COLO668 (cell line): Measurements from ENCODE around the gene CLASP1.
"Not testable (repeated sequence)": the region's sequence is repeated elsewhere in the genome, so short reads cannot be mapped to it uniquely, and the experiment has no call there.

Experiments
- DNase-seq: peaks from one replicate; lab custom pipeline; 2025; ENCODE audit not compliant: unreplicated experiment; lab: John Stamatoyannopoulos, UW

Gene CLASP1

DNA sequence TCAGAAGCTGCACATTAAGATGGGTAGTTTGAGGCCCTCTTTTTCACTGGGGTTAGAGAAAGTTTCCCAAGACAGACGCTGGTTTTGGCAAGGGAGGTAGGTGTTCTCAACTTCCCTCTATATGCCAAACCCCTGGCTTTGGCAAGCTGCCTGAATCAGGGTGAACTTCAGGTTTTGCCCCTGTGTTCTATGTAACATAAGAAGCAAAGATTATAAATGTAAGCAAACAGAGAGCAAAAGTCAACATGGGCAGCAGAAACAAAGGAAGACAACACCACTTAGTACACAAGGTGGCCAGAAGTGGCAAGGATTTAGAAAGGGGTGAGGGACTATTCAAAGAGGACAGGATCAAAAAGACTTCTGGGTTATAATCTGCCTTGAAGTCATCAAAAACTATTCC lies 293.8 kb downstream of the CLASP1 start:
- DNase-seq = peak; percentile 59

DNA sequence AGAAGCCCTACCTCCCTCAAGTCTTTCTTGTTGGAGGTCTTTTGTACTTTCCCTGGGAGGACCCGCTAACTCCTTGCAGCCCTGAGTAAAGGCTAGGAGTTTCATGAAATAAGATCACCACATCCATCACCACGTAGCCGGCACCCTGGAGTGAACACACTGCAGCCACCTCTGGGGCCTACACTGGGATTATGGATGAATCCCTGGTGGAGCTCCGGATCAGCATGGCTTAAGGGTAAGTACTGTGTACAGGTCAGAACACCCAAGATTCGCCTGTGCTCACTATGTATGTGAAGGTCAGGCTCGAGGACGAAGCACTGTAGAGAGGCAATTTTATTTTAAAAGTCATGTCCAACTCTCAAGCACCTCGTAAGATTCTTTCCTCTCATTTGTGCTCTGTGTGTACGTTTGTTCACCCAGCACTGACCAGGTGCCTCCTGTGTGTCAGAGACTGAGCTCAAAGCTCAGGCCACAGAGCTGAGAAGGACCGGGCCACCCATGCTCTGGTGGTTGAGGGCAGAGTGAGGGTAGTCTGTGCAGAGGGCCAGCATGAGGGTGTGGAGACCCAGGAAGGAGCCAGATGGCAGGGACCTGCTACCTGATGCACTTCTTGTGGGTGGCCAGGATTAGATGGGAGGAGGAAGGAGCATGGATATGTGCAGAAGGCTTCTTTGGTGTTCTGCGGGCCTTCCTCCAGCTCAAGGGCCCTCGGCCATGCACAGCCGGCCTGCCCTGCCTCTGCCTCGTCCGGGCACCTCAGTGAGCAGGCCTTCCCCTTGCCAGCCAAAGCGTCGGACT lies 297.5 kb downstream of the CLASP1 start:
- DNase-seq = no peak

DNA sequence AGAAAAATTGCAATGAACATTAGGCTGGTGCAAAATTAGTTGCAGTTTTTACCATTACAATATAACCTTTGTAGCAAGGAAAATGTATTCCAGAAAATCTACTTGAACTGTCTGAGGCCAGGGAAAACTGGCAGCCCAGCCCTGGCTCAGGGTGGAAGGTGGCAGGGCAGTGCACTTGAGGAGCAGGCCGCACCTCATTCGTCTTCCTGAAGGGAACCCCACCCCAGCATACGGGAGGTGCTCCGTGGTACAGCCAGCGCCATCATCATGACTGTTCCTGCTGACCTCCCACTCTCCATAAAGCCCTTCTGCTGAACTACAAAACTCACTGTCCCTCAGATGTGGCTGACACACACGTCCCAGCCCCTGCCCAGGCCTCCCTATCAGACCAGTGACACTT lies 298.4 kb downstream of the CLASP1 start:
- DNase-seq = no peak

DNA sequence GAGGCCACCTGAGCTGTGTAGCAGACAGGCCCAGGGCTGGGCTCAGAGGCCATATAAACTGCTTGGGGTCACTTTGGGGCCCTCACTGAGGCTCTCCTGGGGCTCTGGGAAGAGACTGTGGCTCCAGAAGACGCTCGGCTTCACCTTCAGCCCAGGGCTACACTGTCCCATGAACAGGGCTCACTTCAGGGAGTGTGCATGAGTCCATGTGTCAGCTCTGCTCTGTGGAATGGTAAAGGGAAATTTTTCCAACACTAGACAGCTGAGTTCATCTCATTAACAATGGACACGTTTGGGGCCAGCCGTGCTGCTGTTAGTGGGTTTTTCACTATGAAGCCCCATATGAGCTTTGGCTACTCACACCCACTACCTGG lies 298.9 kb downstream of the CLASP1 start:
- no peak for DNase-seq

DNA sequence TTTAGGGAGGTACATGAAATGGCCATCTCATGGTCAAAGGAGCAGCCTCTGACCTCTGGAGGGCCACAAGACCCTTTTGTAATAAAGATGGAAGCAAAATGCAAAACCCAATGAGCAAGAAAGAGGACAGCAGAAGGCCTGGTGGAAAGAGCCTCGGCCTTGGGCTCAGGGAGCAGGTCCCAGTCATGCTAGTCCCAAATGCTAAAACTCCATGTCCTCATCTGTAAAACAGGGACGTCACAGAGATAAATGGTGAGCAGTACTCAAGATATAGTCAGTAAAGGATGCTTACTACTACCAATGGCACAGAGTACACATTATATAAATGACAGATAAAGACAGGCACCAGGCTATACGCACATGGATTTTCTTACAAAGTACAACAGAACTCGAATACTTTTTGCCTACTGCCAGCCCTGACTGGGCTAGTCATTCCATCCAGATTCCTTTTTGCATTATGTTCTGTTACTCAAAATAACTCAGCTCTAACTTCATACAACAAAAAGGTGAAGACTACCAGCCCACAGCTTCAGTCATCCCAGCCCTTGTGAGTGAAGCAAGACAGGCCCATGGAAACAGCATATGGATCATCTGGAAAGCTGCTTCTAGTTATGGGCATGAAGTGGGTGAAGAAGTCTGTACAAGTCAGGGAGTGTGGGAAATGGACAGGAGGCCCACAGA lies 299.4 kb downstream of the CLASP1 start:
- DNase-seq = no peak

DNA sequence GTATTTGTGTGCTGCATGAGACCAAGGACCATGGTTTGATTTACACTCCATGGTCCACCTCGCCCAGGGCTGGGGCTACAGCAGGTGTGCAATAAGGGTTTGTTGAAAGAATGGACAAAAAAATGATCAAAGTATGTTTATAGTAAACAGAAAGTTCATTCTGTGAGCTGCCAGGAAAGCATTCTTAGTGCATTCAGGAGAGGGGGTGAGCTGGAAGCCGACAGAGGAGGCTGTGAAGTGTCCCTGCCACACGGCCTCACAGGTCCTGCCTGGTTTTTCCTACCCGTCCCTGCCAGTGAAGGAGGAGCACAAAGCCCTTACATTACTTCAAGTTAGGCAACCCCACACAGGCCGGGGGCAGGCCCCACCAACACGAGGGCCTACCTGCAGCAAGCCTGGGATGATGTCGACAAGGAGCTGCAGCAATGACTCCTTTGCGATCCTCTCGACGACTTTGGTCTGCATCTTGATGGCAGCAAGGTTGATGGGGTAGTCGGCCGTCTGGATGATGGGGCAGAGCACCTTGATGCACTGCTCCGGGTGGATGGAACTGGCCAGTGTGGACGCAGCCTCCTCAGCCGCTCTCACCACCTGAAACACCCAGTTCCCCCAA lies 301.0 kb downstream of the CLASP1 start:
- DNase-seq = no peak

DNA sequence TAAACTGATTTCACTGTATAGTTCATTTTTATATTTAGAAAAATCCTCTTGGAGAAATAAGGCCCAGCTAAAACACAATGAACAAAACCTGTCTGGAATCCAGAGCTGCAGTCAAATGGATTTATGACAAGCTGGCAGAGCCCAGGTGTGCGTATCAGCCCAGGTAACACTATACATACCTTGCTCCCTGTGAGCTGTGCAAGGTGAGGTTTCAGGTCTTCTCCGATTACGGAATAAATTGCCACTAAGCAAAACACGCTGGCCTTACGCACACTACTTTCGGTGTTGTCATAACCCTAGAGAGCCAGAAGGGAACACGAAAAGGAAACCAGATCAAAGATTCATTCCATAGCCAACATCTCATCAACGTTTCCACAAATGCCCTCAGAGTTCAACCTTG lies 302.4 kb downstream of the CLASP1 start:
- DNase-seq = peak; percentile 78

DNA sequence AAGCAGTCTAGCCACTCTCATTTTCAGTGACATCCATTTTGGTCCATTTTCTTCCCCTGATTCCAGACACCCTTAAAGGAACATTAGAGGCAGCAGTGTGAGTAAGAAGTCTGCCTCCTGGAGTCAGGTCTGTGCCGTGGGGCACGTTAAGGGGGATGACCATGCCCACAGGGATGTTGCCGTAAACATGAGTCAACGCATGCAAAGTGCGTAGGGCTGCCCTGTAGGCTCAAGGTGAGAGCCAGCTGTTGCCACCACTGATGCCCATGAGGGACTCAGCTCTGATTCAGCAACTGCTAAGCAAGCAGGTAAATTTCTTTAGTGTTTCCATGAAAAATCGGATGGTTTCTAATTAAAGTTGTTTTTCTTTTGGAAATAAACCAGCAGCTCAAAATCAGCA lies 302.9 kb downstream of the CLASP1 start:
- DNase-seq = peak; percentile 29

DNA sequence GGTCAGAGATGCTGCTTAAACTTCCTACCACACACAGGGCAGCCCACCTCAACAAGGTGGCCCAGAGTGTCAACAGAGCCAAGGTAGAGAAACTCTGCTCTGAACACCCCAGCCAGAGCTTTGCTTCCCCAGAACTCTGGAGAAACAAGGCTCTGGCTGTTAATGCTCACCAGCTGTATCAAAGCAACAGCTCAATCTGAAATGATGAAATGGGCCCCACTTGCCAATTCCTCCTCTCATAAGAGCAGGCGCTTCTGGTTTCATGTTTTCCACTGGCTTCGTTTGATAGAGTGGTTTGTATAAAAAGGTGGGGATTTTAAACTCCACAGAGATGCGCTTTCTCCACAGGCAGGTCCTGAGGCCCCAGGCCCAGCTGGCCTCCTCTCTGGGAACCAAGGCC lies 303.4 kb downstream of the CLASP1 start:
- DNase-seq = no peak

DNA sequence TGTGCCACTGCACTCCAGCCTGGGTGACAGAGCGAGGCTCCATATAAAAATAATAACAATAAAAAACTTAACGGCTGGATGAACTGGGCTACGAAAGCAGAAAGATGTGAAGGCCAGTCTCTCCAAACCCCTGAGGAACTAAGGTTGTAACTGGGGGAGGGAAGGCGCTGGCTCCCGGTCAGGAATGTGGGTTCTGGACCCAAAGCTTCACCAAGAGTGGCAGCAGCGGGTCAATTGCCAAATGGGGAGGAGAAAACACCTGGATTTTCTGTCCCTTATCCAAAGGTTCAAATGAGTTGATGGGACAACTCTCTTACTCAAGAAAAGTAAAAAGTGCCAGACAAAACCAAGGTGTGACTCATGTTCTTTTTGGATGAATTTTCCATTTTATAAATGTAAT lies 304.2 kb downstream of the CLASP1 start:
- no peak for DNase-seq

DNA sequence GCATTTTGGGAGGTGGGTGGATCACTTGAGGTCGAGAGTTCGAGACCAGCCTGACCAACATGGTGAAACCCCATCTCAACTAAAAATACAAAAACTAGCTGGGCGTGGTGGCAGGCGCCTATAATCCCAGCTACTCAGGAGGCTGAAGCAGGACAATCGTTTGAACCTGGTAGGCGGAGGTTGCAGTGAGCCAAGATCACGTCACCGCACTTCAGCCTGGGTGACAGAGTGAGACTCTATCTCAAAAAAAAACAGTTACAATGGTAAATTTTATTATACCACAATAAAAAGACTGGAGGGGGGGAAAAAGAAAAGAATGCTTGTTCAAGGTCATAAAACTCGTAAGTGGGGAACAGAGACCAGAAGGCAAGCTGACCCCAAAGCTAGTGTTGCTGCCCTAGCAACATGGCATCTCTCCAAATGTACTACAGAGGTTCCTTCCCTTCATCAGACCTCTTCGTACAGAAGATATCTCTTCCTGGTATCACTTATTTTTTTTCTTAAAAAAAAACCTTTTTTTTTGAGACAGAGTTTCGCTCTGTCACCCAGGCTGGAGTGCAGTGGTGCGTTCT lies 305.3 kb downstream of the CLASP1 start:
- DNase-seq = not testable (repeated sequence)

DNA sequence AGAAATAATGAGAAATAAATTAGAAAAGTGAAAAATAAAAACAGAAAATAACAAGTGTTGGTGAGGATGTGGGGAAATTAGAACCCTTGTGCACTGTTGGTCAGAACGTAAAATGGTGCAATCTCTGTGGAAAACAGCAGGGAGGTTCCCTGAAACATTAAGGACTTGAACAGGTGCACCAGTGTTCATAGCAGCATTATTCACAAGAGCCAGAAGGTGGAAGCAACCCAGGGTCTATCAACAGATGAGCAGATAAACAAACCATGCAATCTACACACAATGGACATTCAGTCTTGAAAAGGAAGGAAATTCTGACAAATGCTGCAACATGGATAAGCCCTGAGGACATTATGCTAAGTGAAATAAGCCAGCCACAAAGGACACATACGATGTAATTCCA lies 306.1 kb downstream of the CLASP1 start:
- DNase-seq = peak; percentile 16

DNA sequence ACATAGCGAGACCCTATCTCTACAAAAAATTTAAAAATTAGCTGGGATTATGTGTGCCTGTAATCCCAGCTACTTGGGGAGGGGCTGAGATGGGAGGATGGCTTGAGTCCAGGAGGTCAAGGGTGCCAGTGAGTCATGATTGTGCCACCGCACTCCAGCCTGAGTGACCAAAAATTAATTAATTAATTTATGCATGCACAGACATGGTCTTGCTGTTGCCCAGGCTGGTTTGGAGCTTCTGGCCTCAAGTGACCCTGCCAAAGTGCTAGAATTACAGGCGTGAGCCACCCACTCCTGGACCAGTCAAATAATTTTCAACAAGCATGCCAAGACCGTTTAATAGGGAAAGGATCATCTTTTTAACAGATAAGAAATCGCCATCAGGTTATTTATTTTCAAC lies 306.5 kb downstream of the CLASP1 start:
- no peak for DNase-seq

DNA sequence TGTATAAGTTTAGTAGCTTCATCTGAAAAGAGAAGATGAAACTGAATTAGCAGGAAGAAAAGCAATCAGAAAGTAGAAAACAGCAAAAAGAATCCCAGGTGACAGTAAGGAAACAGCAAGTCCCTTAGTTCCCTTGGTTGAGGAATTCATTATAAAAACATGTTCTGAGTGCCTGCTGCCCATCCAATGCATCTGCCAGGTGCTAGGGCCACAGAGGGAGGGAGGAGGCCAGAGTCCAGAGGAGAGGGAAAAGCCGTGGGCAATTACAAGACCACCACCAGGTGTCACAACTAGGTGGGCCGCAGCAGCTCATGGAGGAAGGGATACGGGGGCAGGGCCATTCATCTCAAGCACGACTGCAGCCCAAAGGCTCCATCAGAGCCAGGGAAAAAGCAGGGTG lies 308.3 kb downstream of the CLASP1 start:
- no peak for DNase-seq

DNA sequence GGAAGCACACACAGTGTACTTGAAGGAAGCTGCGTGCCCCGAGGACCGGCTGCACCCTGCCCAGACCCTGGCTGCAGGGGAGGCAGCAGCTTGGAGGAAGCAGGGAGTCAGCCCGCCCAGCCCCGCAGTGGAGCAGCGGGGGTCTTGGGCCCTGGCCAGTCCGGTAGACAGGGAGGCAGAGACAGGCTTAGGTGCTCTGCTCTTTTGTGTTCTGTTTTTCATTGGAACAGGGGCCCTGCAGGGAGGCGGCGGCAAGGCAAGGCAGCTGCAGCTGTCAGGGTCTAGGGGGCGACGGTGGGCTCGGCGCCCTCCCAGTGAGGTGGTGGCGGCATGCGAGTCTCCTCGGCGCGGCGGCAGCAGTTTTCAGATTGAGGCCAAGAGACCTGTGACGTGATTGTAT lies 311.0 kb downstream of the CLASP1 start:
- DNase-seq = no peak

DNA sequence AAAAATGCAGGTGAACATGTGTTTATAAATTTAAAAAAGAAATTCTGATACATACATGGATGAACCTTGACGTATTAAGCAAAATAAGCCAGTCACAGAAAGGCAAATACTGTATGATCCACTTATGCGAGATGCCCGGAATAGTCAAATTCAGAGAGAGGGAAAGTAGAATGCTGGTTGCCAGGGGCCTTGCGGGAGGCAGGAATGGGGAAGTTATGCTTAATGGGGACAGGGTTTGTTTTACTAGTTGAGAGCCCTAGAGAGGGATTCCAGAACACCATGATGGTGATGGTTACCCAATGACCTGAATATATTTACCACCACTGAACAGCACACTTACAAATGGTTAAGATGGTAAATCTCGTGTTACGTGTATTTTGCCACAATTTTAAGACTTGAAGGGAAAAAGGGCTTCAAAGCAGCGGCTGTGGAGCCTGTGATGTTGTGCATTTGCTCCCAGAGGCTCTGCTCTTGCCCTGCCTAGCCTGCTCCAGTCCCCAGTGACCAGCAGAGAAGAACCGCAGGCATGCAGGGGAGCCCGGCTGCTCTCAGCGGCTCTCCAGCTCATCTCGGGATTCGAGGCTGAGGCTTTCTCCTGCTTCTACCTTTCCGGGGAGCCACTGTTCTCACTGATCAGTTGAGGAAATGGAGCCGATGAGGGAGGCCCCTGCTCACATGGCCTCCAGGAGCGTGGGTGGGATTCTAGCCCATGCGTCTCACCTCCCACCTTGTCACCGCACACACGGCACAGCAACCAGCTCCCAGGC lies 312.6 kb downstream of the CLASP1 start:
- DNase-seq = no peak

DNA sequence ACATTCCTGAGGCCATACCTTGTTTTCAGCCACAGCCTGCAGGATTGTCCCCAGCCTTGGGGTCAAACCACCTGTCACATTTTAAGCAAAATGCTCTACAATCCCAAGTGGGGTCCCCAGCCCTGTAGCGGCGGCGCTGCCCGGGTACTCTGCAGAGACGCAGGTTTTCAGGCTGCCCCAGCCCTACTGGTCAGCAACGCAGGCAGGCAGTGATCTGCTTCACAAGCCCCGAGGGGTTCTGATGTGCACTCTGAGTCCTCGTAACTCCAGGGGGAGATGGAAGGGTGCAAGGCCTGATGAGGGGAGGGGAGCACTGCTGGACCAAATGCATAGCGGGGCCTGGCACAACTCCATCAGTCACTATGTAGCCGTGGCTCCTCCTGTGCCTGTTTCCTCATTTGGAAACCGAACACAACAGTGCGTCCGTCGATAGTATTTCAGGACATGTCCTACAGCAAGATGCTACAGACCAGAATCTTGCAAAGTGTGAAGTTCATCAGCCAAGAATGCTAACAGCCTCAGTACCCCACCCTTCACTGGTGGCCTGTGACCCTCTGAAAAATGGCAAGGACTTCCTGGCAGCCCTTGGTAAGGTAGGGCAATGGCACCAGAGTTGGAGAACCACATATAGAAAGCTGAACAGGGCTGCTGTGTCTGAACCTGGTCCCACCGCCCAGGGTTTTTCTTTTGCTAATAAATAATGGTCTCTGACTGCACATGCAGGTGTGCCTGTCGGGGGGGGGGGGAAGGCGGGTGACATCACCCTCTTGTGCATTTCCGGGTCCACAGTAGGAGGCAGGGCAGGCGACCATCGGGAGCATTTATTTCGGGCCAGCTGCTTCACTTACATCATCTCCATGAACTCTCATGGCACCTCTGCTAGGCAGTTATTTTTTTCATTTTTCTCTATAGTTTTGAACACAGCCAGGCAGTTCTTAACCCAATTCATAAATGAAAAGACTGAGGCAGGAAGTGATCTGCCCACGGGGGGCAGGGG lies 313.7 kb downstream of the CLASP1 start:
- peak; percentile 36 for DNase-seq

DNA sequence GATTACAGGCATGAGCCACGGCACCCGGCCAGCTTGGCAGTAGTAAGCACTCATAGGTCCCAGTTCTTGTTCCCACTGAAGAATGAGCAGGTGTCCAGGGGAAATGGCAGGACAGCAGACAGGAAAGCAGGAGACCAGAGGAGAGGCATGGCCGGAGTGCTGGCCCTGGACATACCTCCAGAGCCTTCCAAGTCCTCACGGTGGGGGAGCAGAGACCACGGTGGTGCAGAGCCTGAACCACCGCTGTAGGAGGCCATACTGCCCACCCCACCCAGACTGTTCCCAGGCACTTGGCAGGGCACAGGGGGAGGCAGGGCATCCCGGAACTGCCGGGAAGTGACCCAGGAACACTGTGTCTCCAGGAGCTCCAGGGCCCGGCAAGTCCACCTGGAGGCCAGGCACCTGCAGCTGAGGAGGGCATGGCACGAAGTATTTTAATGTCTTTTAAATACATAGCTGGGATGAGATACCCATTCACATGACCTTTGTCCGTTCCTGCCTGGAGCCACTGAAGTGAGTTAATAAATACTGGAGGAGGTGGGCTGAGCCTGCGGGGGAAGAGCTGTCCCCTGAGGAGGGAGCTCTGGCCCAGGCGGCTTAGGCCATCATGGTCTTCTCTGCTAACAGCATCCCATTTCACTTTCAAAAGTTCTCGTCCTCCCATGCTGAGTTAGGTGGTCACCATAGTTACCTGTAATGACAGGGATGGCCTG lies 314.5 kb downstream of the CLASP1 start:
- peak; percentile 11 for DNase-seq

DNA sequence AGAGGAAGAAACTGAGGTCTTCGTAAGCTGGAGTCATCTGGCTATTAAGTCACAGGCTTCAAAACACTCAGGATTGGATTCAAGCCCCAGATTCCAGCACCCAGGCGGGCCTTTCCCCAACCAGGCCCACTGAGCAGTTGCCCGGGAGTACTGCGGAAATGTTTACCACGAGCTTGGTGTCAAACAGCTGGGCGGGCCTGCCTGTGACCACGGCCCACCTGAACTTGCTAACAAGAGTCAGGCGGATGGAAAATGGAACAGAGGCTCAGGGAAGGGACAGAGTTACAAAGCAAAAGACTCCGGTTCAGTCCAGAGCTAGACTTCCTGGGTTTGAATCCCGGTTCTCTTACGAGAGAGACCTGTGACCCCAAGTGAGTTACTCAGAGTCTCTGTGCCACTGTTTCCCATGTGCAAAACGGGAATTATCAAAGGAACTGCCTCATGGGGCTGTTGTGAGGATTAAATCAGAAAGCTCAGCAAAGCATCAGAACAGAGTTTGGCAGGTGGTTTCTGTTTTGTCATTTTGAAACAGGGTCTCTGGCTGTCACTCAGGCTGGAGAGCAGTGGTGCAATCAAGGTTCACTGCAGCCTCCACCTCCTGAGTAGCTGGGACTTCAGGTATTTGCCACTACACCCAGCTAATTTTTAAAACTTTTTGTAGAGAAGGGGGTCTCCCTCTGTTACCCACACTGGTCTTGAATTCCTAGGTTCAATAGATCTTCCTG lies 315.3 kb downstream of the CLASP1 start:
- no peak for DNase-seq
